Gastroesophageal sphincter (tissue), 4 donors: ENCODE results near the gene ZNF778. TPM values are rescaled to one million over a fixed set of nuclear protein-coding genes. Genes with fewer than 3 reads are reported as not detected.
A peak's percentile ranks its signal among the peaks of the same experiment; 100 is the strongest.

Experiments used
- ATAC-seq: fragments of 150-250 bp; one replicate; pipeline ENCODE4 v1.9.1; 2016; ENCODE audit warnings: mild to moderate bottlenecking, moderate library complexity
- H3K27ac ChIP-seq, 4 donors: fragments of 200-600 bp; sonication (generic) in 3 of 4; 1 replicate in 3 of 4; 2 replicates in 1 of 4; pipeline ENCODE4 v1.5.1; 2016 to 2019
- H3K27me3 ChIP-seq: fragments of 200-600 bp; sonication (generic); one replicate; pipeline ENCODE4 v1.5.1; 2019
- H3K36me3 ChIP-seq, 2 donors: fragments of 200-600 bp; sonication (generic); one replicate each; pipeline ENCODE4 v1.5.1; 2019; ENCODE audit warnings: control low read depth in 1 of 2
- H3K4me1 ChIP-seq, 3 donors: fragments of 200-600 bp; sonication (generic); 1 replicate in 2 of 3; 2 replicates in 1 of 3; pipeline ENCODE4 v1.5.1; 2016 to 2019; ENCODE audit warnings: control low read depth in 2 of 3
- H3K4me3 ChIP-seq, 2 donors: fragments of 200-600 bp; sonication (generic); one replicate each; pipeline ENCODE4 v1.5.1; 2019; ENCODE audit warnings: mild to moderate bottlenecking in 1 of 2, moderate library complexity in 1 of 2
- H3K9me3 ChIP-seq, 3 donors: fragments of 200-600 bp; sonication (generic); one replicate each; pipeline ENCODE4 v1.5.1; 2017 to 2019; ENCODE audit warnings: control low read depth in 2 of 3
- CTCF ChIP-seq, 4 experiments: fragments of 200-600 bp in 2 of 4; fragments of 450-650 bp in 2 of 4; sonication (generic) in 1 of 4; IDR thresholded peaks; one replicate each; pipeline ENCODE4 v1.5.1; 2017 to 2019; ENCODE audit warnings: antibody characterized with exemption in 4 of 4, mild to moderate bottlenecking in 2 of 4, moderate library complexity in 2 of 4
- EP300 ChIP-seq: sonication (generic); formaldehyde crosslinking; IDR thresholded peaks from one replicate; pipeline ENCODE4 v1.6.1; 2017; ENCODE audit warnings: antibody characterized with exemption, mild to moderate bottlenecking
- POLR2A ChIP-seq, 2 donors: fragments of 450-650 bp; IDR thresholded peaks; one replicate each; pipeline ENCODE4 v1.6.1; 2017; ENCODE audit warnings: antibody characterized with exemption in 2 of 2, mild to moderate bottlenecking in 2 of 2, moderate library complexity in 1 of 2
- POLR2AphosphoS5 ChIP-seq: sonication (generic); formaldehyde crosslinking; IDR thresholded peaks from one replicate; pipeline ENCODE4 v1.6.1; 2017; ENCODE audit warnings: antibody characterized with exemption
- WGBS, 2 donors: methylation state at CpG; one replicate each; pipeline ENCODE4 v1.1.5; 2018; ENCODE audit warnings: low coverage in 1 of 2; 5-methylcytosine and 5-hydroxymethylcytosine counted together
- total RNA-seq, 4 donors: library from RNA; depleted of rRNA; stranded (reverse); fragments of >200 nt; gene quantifications; one replicate each; pipeline ENCODE4 v1.1.0, GENCODE V29; 2016

The ZNF778 gene
- total RNA-seq, 4 donors from 2014 or later, result 11.1 to 28.0 (median 12.4) TPM

GRCh38 chr16:89217138-89217387 is 440 bp upstream of the ZNF778 start:
- peak overlapping the region; percentile 86 to 97 (median 94) for H3K27ac ChIP-seq
- H3K27me3 ChIP-seq, result no peaks in the 10 kb centered on the region
- no peak for ATAC-seq
- peaks cover 0 to 27% of the 10 kb centered on the region in 2 donors for H3K36me3 ChIP-seq
- H3K9me3 ChIP-seq, result no peaks in the 10 kb centered on the region
- WGBS, 2 donors, result 0 to 2% methylated on average over 11 of the region's 11 CpGs
- peaks cover 2 to 43% (median 15%) of the 10 kb centered on the region in 3 donors for H3K4me1 ChIP-seq
- TF ChIP-seq POLR2A (IDR thresholded peaks at IDR 0.05) (no peak), POLR2AphosphoS5 (no peak), EP300 (no peak), CTCF (IDR thresholded peaks at IDR 0.05) (no peak)
- H3K4me3 ChIP-seq, result peak overlapping the region; percentile 68 to 95

GRCh38 chr16:89219365-89219764 is 1.9 kb downstream of the ZNF778 start:
- H3K9me3 ChIP-seq, result no peaks in the 10 kb centered on the region
- no peak overlapping the region for H3K27ac ChIP-seq
- no peak for ATAC-seq
- WGBS, 2 donors, result 42 to 46% methylated on average over 3 to 5 of the region's 5 CpGs
- no peaks in the 10 kb centered on the region for H3K27me3 ChIP-seq
- H3K36me3 ChIP-seq, result peaks cover 0 to 50% of the 10 kb centered on the region in 2 donors
- H3K4me1 ChIP-seq, result peaks cover 2 to 43% (median 15%) of the 10 kb centered on the region in 3 donors
- TF ChIP-seq EP300 (no peak), POLR2AphosphoS5 (no peak), POLR2A (IDR thresholded peaks at IDR 0.05) (no peak), CTCF (IDR thresholded peaks at IDR 0.05) (no peak)
- H3K4me3 ChIP-seq, result no peak overlapping the region

DNA sequence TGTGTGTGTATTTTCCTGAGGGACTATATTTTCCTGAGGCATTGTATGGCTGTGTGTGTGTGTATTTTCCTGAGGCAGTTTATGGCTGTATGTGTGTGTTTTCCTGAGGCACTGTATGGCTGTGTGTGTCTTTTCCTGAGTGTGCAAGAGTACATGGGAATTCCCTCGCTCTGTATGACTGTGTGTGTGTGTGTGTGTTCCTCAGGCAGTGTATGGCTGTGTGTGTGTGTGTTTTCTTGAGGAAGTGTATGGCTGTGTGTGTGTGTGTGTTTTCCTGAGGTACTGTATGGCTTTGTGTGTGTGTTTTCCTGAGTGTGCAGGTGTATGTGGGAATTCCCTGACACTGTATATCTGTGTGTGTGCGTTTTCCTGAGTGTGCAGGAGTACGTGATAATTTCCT is 4.1 kb downstream of the ZNF778 start:
- Histone ChIP-seq H3K4me3 (no peak overlapping the region), H3K36me3 (peaks cover 0 to 73% of the 10 kb centered on the region in 2 donors), H3K27me3 (no peaks in the 10 kb centered on the region), H3K9me3 (no peaks in the 10 kb centered on the region), H3K4me1 (peaks cover 0 to 27% (median 8%) of the 10 kb centered on the region in 3 donors), H3K27ac (no peak overlapping the region)
- no peak for ATAC-seq
- 78% methylated on average over 3 of the region's 3 CpGs; no CpG with 5 or more reads in 1 of the 2 donors for WGBS, 2 donors
- TF ChIP-seq POLR2AphosphoS5 (no peak), CTCF (IDR thresholded peaks at IDR 0.05) (no peak), POLR2A (IDR thresholded peaks at IDR 0.05) (no peak), EP300 (no peak)

- Histone ChIP-seq H3K4me1 (peaks cover 0 to 20% (median 8%) of the 10 kb centered on the region in 3 donors), H3K36me3 (peaks cover 0 to 86% of the 10 kb centered on the region in 2 donors), H3K4me3 (no peak overlapping the region), H3K27me3 (no peaks in the 10 kb centered on the region), H3K27ac (no peak overlapping the region), H3K9me3 (peaks cover 0 to 6% (median 0%) of the 10 kb centered on the region in 3 donors)
- ATAC-seq, result no peak
- TF ChIP-seq EP300, result no peak
- TF ChIP-seq POLR2AphosphoS5, result no peak
- no peak for TF ChIP-seq POLR2A (IDR thresholded peaks at IDR 0.05)
- TF ChIP-seq CTCF (IDR thresholded peaks at IDR 0.05), result no peak
- WGBS, 2 donors, result 79 to 94% methylated on average over 6 to 10 of the region's 21 CpGs
Measured at GRCh38 chr16:89222931-89223330, 5.4 kb downstream of the ZNF778 start.

DNA sequence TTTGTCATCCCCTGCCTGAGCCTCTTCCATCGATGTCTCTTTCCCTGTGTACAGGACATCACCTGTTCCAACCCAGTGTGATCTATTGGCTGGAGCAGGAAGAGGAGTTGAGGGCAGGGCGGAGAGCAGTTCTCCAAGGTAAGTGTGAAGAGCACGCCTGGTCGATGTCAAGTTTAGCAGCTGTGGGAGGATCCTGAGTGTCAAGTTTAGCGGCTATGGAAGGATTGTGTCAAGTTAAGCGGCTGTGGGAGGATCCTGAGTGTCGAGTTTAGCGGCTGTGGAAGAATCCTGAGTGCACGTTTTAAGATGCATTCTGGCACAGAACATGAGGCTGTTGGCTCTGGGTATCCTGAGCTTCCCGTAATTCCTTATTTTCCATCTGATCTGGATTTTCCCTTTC is 7.2 kb downstream of the ZNF778 start:
- peaks cover 0 to 3% (median 0%) of the 10 kb centered on the region in 3 donors for H3K4me1 ChIP-seq
- H3K9me3 ChIP-seq, result peaks cover 0 to 6% (median 0%) of the 10 kb centered on the region in 3 donors
- no peak overlapping the region for H3K27ac ChIP-seq
- TF ChIP-seq POLR2A (IDR thresholded peaks at IDR 0.05), result no peak
- TF ChIP-seq EP300, result no peak
- H3K4me3 ChIP-seq, result no peak overlapping the region
- no peak for ATAC-seq
- 94 to 100% methylated on average over 4 to 10 of the region's 10 CpGs for WGBS, 2 donors
- no peaks in the 10 kb centered on the region for H3K27me3 ChIP-seq
- H3K36me3 ChIP-seq, result peaks cover 0 to 100% of the 10 kb centered on the region in 2 donors
